GM13977 (cell line): Measurements from ENCODE around the gene ACE.

Experiments used
- DNase-seq: peaks from one replicate; pipeline ENCODE4 v3.0.0; 2012; ENCODE audit warnings: low spot score
- in situ Hi-C: fragments of 300-500 bp; cut with MboI; formaldehyde crosslinking; loops from one replicate; pipeline ENCODE4 v1.12.0; 2022; ENCODE audit warnings: low sequenced_read_pairs, low pct_unique_long_range_greater_than_20kb, mixed read lengths, inconsistent platforms; ENCODE audit not compliant: unreplicated experiment
- TF ChIP-seq, protein P1 (sequence below): IDR thresholded peaks from 2 replicates; pipeline ENCODE4 v1.5.1; 2012; ENCODE audit warnings: mild to moderate bottlenecking, control low read depth; ENCODE audit not compliant: insufficient read depth; ENCODE audit errors: extremely low read depth, missing control alignments

Gene ACE

DNA sequence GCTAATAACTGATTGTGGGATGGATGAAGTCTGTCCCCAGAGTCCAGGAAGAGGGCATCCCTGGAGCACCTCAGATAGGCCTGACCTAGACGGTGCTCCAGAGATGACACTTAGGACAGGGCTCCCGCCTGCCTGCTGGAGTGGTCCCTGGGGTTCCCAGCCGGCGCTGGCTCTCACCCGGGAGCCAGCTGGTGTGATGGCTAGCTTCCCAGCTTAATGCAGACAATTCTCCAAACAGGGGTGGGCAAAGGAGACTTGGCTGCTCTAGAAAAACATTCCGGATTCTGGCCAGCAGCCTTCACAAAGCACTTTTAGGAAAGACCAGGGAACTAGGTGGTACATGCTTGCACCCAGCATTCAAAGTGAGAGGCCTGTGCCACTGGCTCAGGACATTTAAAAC is 18.6 kb downstream of the ACE start:
- no peak for DNase-seq
- in situ Hi-C loops: no loop called here
- TF ChIP-seq, protein P1, sequence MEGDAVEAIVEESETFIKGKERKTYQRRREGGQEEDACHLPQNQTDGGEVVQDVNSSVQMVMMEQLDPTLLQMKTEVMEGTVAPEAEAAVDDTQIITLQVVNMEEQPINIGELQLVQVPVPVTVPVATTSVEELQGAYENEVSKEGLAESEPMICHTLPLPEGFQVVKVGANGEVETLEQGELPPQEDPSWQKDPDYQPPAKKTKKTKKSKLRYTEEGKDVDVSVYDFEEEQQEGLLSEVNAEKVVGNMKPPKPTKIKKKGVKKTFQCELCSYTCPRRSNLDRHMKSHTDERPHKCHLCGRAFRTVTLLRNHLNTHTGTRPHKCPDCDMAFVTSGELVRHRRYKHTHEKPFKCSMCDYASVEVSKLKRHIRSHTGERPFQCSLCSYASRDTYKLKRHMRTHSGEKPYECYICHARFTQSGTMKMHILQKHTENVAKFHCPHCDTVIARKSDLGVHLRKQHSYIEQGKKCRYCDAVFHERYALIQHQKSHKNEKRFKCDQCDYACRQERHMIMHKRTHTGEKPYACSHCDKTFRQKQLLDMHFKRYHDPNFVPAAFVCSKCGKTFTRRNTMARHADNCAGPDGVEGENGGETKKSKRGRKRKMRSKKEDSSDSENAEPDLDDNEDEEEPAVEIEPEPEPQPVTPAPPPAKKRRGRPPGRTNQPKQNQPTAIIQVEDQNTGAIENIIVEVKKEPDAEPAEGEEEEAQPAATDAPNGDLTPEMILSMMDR: no peak

GRCh38 chr17:63496177-63496576 is 19.3 kb downstream of the ACE start:
- in situ Hi-C loops: no loop called here
- TF ChIP-seq, protein P1: no peak
- no peak for DNase-seq

GRCh38 chr17:63496663-63497400 is 20.0 kb downstream of the ACE start:
- in situ Hi-C loops: no loop called here
- DNase-seq: no peak
- TF ChIP-seq, protein P1: no peak

GRCh38 chr17:63497708-63498483 is 21.0 kb downstream of the ACE start:
- no peak for DNase-seq
- in situ Hi-C loops: no loop called here
- TF ChIP-seq, protein P1: no peak

DNA sequence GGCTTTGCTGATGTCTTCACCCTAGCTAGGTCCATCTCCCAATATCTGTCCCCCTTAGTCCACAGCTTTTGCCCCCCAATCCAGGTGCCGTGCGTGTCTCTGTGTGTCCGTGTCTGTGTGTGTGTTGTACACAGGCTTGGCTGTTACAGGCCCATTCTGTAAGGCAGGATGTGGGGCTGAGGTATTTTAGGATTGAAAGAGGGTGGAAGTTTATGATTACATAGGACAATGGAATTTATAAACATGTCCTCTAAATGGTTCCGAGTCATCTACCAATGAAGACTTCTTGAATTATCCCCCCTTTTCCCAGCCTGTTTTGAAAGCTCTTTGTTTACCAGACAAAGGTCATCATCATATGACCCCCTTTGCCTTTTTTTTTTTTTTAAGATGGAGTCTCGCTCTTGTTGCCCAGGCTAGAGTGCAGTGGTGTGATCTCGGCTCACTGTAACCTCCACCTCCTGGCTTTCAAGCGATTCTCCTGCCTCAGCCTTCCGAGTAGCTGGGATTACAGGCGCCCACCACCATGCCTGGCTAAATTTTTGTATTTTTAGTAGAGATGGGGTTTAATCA is 21.9 kb downstream of the ACE start:
- TF ChIP-seq, protein P1: no peak
- DNase-seq: no peak
- in situ Hi-C loops: no loop called here

- TF ChIP-seq, protein P1: no peak
- in situ Hi-C loops: no loop called here
- no peak for DNase-seq
These were observed 23.9 kb downstream of the ACE start for GRCh38 chr17:63500543-63501390.
